ENCODE data around the gene RESF1.
A peak's percentile ranks its signal among the peaks of the same experiment; 100 is the strongest.
"Not testable (repeated sequence)": the region's sequence is repeated elsewhere in the genome, so short reads cannot be mapped to it uniquely, and the experiment has no call there.

RESF1 gene

GRCh38 chr12:31959161-31959700 is at the start of gene RESF1:
Gene RESF1, plus strand, starts transcription at chr12:31959415. Its CDS starts 21,541 bp downstream, at chr12:31980956.
- DNase-seq: peak; percentile 73 to 86

GRCh38 chr12:31914927-31915326 is 44.3 kb upstream of the RESF1 start:
- DNase-seq: no peak

- DNase-seq: no peak
These were observed 43.8 kb upstream of the RESF1 start for GRCh38 chr12:31915446-31915845.

- no peak for DNase-seq
These were observed 36.7 kb upstream of the RESF1 start for GRCh38 chr12:31922341-31923062.

GRCh38 chr12:31923063-31923412 is 36.2 kb upstream of the RESF1 start:
- DNase-seq: no peak

GRCh38 chr12:31928246-31929026 is 30.8 kb upstream of the RESF1 start:
- DNase-seq: no peak

- DNase-seq: no peak
These were observed 30.1 kb upstream of the RESF1 start for GRCh38 chr12:31929027-31929526.

GRCh38 chr12:31931796-31932715 is 27.2 kb upstream of the RESF1 start:
- no peak for DNase-seq

GRCh38 chr12:31944299-31944698 is 14.9 kb upstream of the RESF1 start:
- DNase-seq: no peak

- DNase-seq: no peak
These were observed 11.2 kb upstream of the RESF1 start for GRCh38 chr12:31947971-31948370.

- DNase-seq: not testable (repeated sequence)
These were observed 10.4 kb upstream of the RESF1 start for GRCh38 chr12:31948697-31949359.

GRCh38 chr12:31950088-31950487 is 9.1 kb upstream of the RESF1 start:
- DNase-seq: no peak

- no peak for DNase-seq
These were observed 8.7 kb upstream of the RESF1 start for GRCh38 chr12:31950492-31950891.

- no peak for DNase-seq
These were observed 8.2 kb upstream of the RESF1 start for GRCh38 chr12:31951008-31951407.

- DNase-seq: no peak
These were observed 7.3 kb upstream of the RESF1 start for GRCh38 chr12:31951939-31952338.

GRCh38 chr12:31952418-31952817 is 6.8 kb upstream of the RESF1 start:
- DNase-seq: no peak

- no peak for DNase-seq
These were observed 4.0 kb upstream of the RESF1 start for GRCh38 chr12:31954925-31955858.

GRCh38 chr12:31958569-31959160 is 550 bp upstream of the RESF1 start:
- no peak for DNase-seq

- peak; percentile 51 to 63 for DNase-seq
These were observed 631 bp downstream of the RESF1 start for GRCh38 chr12:31959701-31960391.

- no peak for DNase-seq
These were observed 1.9 kb downstream of the RESF1 start for GRCh38 chr12:31961137-31961536.

Measured in SHP77 (cell line).